Fibroblast of lung (primary cell): ENCODE results near the gene ATP1A3. TPM values are rescaled to one million over a fixed set of nuclear protein-coding genes. Genes with fewer than 3 reads are reported as not detected.

ENCODE experiments used
- DNase-seq, 2 donors: peaks; one replicate each; pipeline versions ENCODE4 v3.0.0 to v3.0.0-alpha.2; 2010; ENCODE audit warnings: low read depth in 2 of 2
- H2AFZ ChIP-seq: 2 replicates; pipeline ENCODE4 v1.5.1; 2012; ENCODE audit warnings: low read length, control low read depth, inconsistent platforms
- H3K27ac ChIP-seq: 2 replicates; pipeline ENCODE4 v1.5.1; 2011; ENCODE audit warnings: low read length, control low read depth; ENCODE audit not compliant: insufficient read depth
- H3K27me3 ChIP-seq: 2 replicates; pipeline ENCODE4 v1.5.1; 2011; ENCODE audit warnings: mild to moderate bottlenecking, low read length; ENCODE audit not compliant: control insufficient read depth, insufficient read depth
- H3K36me3 ChIP-seq: 2 replicates; pipeline ENCODE4 v1.5.1; 2011; ENCODE audit warnings: low read length; ENCODE audit not compliant: control insufficient read depth, insufficient read depth
- H3K4me1 ChIP-seq: 2 replicates; pipeline ENCODE4 v1.5.1; 2011; ENCODE audit warnings: low read length; ENCODE audit not compliant: control insufficient read depth, insufficient read depth; ENCODE audit errors: extremely low read depth
- H3K4me2 ChIP-seq: 2 replicates; pipeline ENCODE4 v1.5.1; 2011; ENCODE audit warnings: low read length, control low read depth; ENCODE audit not compliant: insufficient read depth; ENCODE audit errors: extremely low read depth
- H3K4me3 ChIP-seq, 4 experiments: fragments of 200-600 bp in 1 of 4; sonication (generic) in 1 of 4; replicated peaks in 1 of 4; 2 replicates each; pipeline ENCODE4 v1.5.1; 2011 to 2016; ENCODE audit warnings: low read length in 4 of 4, low read depth in 3 of 4, mild to moderate bottlenecking in 3 of 4, control low read depth in 2 of 4, inconsistent platforms in 1 of 4, mixed read lengths in 1 of 4; ENCODE audit not compliant: insufficient read depth in 1 of 4; ENCODE audit errors: control extremely low read depth in 1 of 4
- H3K79me2 ChIP-seq: 2 replicates; pipeline ENCODE4 v1.5.1; 2012; ENCODE audit warnings: mild to moderate bottlenecking, low read length, inconsistent platforms; ENCODE audit not compliant: control insufficient read depth, insufficient read depth
- H3K9ac ChIP-seq: 2 replicates; pipeline ENCODE4 v1.5.1; 2011; ENCODE audit warnings: mild to moderate bottlenecking, low read length, control low read depth; ENCODE audit not compliant: insufficient read depth
- H3K9me3 ChIP-seq: 2 replicates; pipeline ENCODE4 v1.5.1; 2012; ENCODE audit warnings: low read depth, low read length; ENCODE audit not compliant: control insufficient read depth, insufficient read depth
- H4K20me1 ChIP-seq: 2 replicates; pipeline ENCODE4 v1.5.1; 2011; ENCODE audit warnings: low read length; ENCODE audit not compliant: control insufficient read depth, insufficient read depth; ENCODE audit errors: extremely low read depth
- CTCF ChIP-seq, 2 donors: IDR thresholded peaks in 1 of 2; conservative IDR thresholded peaks in 1 of 2; 1 replicate in 1 of 2; 2 replicates in 1 of 2; pipeline ENCODE4 v1.5.1; 2011 to 2012; ENCODE audit warnings: low read length in 2 of 2, control low read depth in 1 of 2, inconsistent platforms in 1 of 2, low read depth in 1 of 2, mild to moderate bottlenecking in 1 of 2
- EZH2 ChIP-seq: IDR thresholded peaks from 2 replicates; pipeline ENCODE4 v1.5.1; 2012; ENCODE audit warnings: low read length, control low read depth, mild to moderate bottlenecking; ENCODE audit errors: missing control alignments
- polyA plus RNA-seq, 2 donors: library from polyadenylated mRNA; depleted of rRNA in 1 of 2; stranded (reverse) in 1 of 2; unstranded in 1 of 2; fragments of >200 nt; gene quantifications; 2 replicates each; pipeline ENCODE4 v1.2.1, GENCODE V29; 2011 to 2012; ENCODE audit warnings: missing spikeins in 1 of 2
- total RNA-seq: library from RNA; depleted of rRNA; stranded (reverse); fragments of >200 nt; gene quantifications from 2 replicates; pipeline ENCODE4 v1.2.1, GENCODE V29; 2014

Gene ATP1A3
- total and polyA plus RNA-seq, 2 donors (not counting 1 experiment from before 2014, with no cell fraction given) = 0.17 TPM; not detected in 1

GRCh38 chr19:41958367-41959055 lies 35.5 kb downstream of the ATP1A3 start:
- H3K36me3 ChIP-seq = peaks cover 8% of the 10 kb centered on the region
- no peak for TF ChIP-seq EZH2
- no peak for TF ChIP-seq CTCF (conservative IDR thresholded peaks at IDR 0.05 in 1 of 2, IDR thresholded peaks at IDR 0.05 in 1 of 2; ENCODE audit: low read depth in 1 of 2, low read length in 2 of 2)

GRCh38 chr19:41957838-41958366 lies 36.1 kb downstream of the ATP1A3 start:
- TF ChIP-seq EZH2 = no peak
- TF ChIP-seq CTCF (conservative IDR thresholded peaks at IDR 0.05 in 1 of 2, IDR thresholded peaks at IDR 0.05 in 1 of 2; ENCODE audit: low read depth in 1 of 2, low read length in 2 of 2) = peak; percentile 64 to 82
- H3K9me3 ChIP-seq = no peaks in the 10 kb centered on the region
- H3K27me3 ChIP-seq = no peaks in the 10 kb centered on the region
- H3K4me2 ChIP-seq = peak overlapping the region; percentile 96
- peak overlapping the region; percentile 77 to 99 (median 82) for H3K4me3 ChIP-seq
- DNase-seq = peak; percentile 78 to 81
- H3K9ac ChIP-seq = peak overlapping the region; percentile 97
- peaks cover 4% of the 10 kb centered on the region for H3K4me1 ChIP-seq
- H2AFZ ChIP-seq = no peak overlapping the region
- peaks cover 8% of the 10 kb centered on the region for H3K36me3 ChIP-seq
- H3K27ac ChIP-seq = peak overlapping the region; percentile 89
- no peaks in the 10 kb centered on the region for H4K20me1 ChIP-seq
- peaks cover 2% of the 10 kb centered on the region for H3K79me2 ChIP-seq

More at GRCh38 chr19:41958367-41959055, 35.5 kb downstream of the ATP1A3 start:
- Histone ChIP-seq H3K4me3 (peak overlapping the region; percentile 77 to 99 (median 82)), H4K20me1 (no peaks in the 10 kb centered on the region), H3K27ac (peak overlapping the region; percentile 89), H3K79me2 (peaks cover 2% of the 10 kb centered on the region), H3K4me1 (peaks cover 4% of the 10 kb centered on the region), H3K4me2 (peak overlapping the region; percentile 96), H3K9ac (peak overlapping the region; percentile 97), H3K9me3 (no peaks in the 10 kb centered on the region), H2AFZ (no peak overlapping the region), H3K27me3 (no peaks in the 10 kb centered on the region)
- peak; percentile 56 to 76 for DNase-seq

- no peak overlapping the region for H3K4me2 ChIP-seq
- no peaks in the 10 kb centered on the region for H3K9me3 ChIP-seq
- peak overlapping the region in 2 of 4 experiments; percentile 16 to 99 for H3K4me3 ChIP-seq
- H3K4me1 ChIP-seq = peaks cover 4% of the 10 kb centered on the region
- H3K9ac ChIP-seq = no peak overlapping the region
- no peaks in the 10 kb centered on the region for H4K20me1 ChIP-seq
- H3K36me3 ChIP-seq = peaks cover 8% of the 10 kb centered on the region
- DNase-seq = no peak
- H3K27ac ChIP-seq = no peak overlapping the region
- H3K27me3 ChIP-seq = no peaks in the 10 kb centered on the region
- no peak for TF ChIP-seq EZH2
- TF ChIP-seq CTCF (conservative IDR thresholded peaks at IDR 0.05 in 1 of 2, IDR thresholded peaks at IDR 0.05 in 1 of 2; ENCODE audit: low read depth in 1 of 2, low read length in 2 of 2) = no peak
- peaks cover 2% of the 10 kb centered on the region for H3K79me2 ChIP-seq
- no peak overlapping the region for H2AFZ ChIP-seq
Observed at GRCh38 chr19:41957161-41957837, 36.7 kb downstream of the ATP1A3 start.
